SIG-M5 (cell line): ENCODE measurements around the gene COL6A5.
"Not testable (repeated sequence)": the region's sequence is repeated elsewhere in the genome, so short reads cannot be mapped to it uniquely, and the experiment has no call there.

Experiments
- DNase-seq: peaks from one replicate; lab custom pipeline; 2025; lab: John Stamatoyannopoulos, UW

The COL6A5 gene, protein sequence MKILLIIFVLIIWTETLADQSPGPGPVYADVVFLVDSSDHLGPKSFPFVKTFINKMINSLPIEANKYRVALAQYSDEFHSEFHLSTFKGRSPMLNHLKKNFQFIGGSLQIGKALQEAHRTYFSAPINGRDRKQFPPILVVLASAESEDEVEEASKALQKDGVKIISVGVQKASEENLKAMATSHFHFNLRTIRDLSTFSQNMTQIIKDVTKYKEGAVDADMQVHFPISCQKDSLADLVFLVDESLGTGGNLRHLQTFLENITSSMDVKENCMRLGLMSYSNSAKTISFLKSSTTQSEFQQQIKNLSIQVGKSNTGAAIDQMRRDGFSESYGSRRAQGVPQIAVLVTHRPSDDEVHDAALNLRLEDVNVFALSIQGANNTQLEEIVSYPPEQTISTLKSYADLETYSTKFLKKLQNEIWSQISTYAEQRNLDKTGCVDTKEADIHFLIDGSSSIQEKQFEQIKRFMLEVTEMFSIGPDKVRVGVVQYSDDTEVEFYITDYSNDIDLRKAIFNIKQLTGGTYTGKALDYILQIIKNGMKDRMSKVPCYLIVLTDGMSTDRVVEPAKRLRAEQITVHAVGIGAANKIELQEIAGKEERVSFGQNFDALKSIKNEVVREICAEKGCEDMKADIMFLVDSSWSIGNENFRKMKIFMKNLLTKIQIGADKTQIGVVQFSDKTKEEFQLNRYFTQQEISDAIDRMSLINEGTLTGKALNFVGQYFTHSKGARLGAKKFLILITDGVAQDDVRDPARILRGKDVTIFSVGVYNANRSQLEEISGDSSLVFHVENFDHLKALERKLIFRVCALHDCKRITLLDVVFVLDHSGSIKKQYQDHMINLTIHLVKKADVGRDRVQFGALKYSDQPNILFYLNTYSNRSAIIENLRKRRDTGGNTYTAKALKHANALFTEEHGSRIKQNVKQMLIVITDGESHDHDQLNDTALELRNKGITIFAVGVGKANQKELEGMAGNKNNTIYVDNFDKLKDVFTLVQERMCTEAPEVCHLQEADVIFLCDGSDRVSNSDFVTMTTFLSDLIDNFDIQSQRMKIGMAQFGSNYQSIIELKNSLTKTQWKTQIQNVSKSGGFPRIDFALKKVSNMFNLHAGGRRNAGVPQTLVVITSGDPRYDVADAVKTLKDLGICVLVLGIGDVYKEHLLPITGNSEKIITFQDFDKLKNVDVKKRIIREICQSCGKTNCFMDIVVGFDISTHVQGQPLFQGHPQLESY (N-terminal part only)

DNA sequence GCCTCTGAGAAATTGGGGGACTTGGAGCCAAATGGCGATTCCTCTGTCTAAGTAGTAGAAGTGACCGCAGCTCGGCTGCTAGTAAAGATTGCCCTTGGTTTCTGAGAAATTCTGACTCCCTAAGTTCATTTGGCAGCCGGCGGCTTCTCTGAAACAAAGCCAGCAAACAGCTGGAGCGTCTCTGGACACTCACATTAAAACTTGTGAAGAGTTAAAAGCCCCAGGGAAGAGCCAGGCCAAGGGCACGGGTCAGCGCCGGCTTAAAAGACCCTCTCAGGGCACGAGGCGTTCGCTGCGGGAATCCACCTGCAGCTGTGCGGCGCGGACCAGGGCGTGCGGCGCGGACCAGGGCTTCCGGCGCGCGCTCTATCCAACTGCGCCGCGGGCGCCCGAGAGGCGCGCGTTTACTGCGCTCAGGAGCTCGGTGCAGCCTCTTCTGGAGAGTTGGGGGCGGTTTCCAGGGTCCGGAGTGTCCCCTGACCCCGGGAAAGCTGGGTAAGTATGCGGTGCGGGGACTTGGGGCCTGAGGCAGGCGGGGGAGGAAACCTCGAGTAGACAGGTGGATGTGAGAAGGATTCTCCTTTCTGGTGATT is at the start of gene COL6A5:
Gene COL6A5 (plus strand): TSS at position 186 of the 593 bp plus-strand sequence. CDS start 27,967 bp downstream, outside the sequence.
- no peak for DNase-seq

DNA sequence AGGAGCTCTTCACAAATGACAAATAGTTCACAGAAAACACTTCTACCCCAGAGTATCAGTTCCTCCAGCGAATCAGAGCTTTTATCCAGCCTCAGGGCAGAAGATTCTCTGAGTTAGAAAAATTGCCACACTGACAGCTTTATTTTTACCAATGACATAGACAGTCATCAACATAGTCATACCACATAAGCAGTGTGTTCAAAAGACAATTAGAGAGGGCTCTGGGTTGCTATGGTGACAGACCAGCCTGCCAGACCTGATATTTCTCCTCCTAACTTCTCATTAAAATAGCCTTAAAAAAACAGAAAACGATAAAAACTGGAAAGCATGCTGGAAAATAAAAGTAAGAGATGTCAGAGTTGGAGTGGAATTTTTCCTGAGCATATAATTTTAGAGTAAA is 45.9 kb upstream of the COL6A5 start:
- no peak for DNase-seq

DNA sequence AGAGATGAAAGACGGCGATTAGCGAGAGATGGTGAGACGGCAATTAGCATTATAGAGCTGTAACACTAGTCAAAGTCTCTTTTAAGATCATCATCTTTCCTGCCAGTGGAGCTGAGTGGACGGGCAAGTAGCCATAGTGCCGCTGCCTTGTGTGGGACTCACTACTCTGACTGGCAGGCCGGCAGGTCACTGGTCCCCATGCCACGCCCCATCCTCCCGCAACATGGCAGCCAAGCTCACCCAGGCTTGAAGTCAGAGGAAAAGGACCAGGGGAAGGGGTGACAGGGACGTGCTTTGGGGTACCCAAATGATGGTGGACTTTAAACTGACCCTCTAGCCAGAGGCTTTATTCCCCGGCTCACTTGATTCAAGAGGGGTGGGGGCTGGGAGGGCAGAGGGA is 44.6 kb upstream of the COL6A5 start:
- DNase-seq, result no peak

DNA sequence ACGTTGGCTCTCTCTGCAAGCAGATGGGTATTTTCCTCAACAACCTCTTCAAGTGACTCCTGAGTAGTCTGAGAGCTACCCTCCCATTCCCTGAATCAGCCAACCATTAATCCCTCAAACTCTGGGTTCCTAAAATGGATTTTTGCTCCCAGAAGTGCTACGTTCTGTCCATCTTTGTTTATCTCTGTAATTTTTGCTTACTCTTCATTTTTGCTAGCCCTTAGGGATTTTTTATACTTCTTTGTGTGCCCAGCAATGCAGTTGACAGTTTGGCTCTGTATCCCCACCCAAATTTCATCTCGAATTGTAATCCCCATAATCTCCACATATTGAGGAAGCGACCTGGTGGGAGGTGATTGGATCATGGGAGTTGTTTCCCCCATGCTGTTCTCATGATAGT is 35.4 kb upstream of the COL6A5 start:
- DNase-seq, result no peak

DNA sequence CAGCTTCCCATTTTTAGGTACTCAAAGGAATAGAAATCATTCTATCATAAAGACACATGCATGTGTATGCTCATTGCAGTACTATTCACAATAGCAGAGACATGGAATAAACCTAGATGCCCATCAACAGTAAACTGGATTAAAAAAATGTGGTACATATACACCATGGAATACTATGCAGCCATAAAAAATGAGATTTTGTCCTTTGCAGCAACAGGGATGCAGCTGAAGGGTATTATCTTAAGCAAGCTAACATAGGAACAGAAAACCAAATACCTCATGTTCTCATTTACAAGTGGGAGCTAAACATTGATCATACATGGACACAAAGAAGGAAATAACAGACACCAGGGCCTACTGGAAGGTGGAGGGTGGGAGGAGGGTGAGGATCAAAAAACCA is 33.1 kb upstream of the COL6A5 start:
- DNase-seq, result no peak

DNA sequence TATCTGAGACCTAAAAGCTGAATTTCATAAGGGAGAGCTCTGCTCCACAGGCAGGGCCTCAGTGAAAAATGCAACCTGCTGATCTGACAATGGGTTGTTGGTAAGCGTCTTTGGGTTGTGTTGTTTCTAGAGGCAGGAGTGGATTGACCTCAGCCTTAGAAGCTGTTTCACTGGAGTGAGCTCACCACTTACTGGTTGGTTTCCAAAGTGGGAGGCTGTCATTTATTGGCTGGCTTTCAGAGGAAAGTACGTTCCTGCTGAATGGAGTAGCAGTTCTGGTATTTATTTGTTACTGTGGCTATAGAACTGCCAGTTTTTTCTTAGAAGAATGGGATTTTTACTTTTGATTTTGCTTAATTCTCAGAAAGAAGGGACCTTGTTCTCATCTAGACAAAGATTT is 29.3 kb upstream of the COL6A5 start:
- no peak for DNase-seq

DNA sequence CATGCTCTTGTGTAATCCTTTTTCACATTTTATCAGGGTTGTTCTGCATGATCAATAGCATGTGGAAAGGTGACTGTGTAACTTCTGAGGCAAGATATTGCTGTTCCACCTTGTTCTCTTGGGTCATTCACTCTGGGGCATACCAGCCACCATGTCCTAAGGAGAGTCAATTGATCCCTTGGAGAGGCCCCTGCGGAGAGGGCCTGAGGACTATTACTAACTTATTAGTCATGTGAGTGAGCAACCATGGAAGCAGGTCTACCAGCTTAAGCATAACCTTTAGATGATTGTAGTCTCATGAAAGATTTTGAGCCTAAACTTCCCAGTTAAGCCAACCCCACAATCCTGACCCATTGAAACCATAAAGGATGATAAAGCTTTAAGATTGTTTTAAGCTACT is 22.0 kb upstream of the COL6A5 start:
- no peak for DNase-seq

DNA sequence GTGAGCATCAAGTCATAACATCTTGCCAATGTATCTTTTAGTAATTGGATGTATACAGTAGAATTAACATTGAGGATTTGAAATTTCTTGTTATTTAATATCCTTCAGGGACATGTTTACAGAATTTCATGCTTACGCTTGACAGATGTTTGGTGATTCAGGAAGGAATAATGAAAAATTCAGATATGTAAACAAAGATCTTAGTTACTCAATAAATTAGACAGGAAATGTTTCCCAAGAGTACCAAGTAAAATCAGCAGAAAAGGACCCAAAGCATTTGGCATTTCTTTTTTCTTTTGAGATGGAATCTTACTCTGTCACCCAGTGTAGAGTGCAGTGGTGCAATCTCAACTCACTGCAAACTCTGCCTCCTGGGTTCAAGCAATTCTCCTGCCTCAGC is 4.7 kb upstream of the COL6A5 start:
- DNase-seq, result no peak

DNA sequence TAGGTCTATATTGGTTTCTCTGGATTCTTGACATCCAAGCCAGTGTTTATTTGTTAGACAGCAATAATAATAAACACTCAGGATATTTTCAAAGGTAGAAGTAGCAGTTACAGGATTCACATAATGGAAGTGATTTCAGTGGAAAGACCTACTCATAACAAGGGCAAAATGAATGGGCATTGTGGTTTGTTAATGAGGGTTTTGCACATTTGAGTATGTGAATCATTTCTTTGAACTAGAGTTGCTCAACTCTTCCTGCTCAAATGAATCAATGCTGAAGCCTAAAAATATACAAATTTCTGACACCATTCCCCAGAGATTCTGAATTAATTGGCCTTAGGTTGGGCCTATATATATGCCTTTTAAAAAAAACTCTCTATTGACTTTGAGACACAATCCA is 4.1 kb upstream of the COL6A5 start:
- DNase-seq, result no peak

DNA sequence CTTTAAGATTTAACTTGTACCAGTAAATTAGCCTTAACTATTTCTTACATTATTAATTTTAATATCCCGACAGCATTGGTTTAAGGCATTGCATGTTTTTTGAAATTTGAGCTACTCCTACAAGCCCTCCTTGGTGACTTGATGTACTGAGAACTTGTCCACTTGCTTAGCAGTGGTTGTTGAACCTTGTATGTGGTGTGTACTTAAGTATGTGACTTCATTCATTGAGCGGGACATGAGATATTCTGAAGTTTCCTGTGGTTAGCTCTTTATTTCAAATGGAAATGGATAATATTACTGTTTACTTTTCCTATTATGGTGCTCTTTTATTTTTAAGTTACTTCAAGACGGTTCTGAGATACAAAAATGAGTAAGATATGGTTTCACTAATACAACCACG is 3.6 kb upstream of the COL6A5 start:
- DNase-seq, result no peak

DNA sequence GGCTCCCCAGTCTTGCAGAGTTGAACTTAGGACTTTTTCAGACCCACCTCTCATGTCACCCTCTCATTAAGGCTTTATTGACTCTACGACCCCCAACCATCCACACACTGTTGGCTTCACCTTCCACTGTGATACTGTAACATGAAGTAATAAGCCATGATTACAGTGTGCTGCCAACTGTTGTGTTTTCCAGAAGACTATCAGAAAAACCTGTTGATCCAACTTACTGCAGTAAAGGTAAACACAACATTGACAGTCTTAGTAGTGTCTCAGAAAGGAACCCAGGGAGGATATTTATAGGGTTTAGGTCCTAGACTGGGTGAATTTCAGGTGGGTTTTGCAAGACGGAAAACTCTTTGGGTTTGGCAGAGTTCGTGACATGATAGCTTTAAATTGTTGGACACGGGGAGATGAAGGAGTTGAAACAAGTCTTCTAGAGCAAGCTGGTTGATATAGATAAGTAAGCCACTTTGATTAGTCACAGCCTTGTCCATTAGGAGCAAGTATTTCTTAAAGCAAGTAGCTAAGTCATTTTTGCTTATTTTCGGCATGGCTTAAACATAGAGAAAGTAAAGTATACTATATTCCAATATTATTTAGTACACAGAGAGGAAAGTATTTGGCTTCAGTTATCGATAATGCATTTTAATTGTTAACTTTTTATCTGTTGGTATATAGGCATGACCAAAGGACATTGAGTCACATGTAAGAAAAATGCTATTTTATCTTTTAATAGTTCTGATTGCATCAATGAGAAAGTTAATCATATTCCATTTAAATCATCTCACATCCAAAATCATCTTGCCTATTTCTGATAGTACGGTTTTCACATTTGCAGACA is 2.4 kb upstream of the COL6A5 start:
- no peak for DNase-seq

DNA sequence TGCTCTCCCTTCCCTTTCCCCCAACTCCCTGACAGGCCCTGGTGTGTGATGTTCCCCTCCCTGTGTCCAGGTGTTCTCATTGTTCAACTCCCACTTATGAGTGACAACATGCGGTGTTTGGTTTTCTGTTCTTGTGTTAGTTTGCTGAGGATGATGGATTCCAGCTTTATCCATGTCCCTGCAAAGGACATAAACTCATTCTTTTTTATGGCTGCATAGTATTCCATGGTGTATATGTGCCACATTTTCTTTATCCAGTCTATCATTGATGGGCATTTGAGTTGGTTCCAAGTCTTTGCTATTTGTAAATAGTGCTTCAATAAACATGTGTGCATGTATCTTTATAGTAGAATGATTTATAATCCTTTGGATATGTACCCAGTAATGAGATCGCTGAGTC is 2.8 kb downstream of the COL6A5 start:
- DNase-seq, result not testable (repeated sequence)

DNA sequence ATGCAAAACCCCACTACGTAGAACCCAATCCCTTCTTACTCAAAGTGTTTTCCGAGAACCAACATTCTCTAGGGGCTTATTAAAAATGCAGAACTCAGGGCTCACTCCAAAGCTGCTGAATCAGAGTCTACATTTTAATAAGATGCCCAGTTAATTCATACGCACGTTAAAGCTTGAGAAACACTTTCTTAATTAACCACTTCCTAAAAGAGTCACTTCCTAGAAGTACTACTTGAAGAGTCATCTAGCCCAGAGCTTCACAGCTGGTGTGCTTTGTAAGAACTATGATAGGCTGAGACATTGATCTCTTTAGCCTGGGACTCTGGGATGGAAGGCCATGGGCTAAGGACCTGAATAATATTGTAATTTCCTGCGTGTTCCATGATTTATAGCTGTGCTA is 9.0 kb downstream of the COL6A5 start:
- peak; percentile 28 for DNase-seq

DNA sequence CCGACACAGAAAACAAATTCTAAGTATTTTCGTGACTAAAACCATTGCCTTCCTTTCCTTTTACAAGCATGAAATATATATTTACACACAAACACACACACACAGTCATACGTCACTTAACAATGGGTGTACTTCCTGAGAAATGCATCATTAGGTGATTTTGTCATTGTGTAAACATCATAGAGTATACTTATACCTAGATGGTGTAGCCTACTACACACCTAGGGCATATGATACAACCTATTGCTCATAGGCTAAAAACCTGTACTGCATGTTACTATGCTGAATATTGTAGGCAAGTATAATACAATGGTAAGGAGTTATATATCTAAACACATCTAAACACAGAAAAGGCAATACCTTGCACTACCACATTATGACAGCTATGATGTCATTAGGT is 28.6 kb downstream of the COL6A5 start:
- no peak for DNase-seq

DNA sequence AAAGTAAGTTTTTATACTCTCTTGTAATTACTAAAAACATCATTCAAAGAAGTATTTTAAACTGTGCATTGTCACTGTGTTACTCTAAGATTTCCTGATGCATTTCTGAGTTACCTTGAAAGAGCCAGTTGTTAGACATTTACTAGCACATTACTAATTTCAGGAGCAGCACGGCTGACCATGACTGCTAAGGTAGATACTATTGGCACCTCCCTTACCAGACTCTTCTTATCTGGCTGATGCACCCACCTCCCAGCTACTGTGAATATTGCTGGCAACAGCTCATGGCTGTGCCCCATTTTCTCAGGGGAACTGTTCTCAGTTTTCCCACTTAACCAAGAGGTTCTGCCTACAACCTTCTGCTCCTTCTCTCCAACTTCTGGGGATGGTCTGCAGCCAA is 29.4 kb downstream of the COL6A5 start:
- no peak for DNase-seq

DNA sequence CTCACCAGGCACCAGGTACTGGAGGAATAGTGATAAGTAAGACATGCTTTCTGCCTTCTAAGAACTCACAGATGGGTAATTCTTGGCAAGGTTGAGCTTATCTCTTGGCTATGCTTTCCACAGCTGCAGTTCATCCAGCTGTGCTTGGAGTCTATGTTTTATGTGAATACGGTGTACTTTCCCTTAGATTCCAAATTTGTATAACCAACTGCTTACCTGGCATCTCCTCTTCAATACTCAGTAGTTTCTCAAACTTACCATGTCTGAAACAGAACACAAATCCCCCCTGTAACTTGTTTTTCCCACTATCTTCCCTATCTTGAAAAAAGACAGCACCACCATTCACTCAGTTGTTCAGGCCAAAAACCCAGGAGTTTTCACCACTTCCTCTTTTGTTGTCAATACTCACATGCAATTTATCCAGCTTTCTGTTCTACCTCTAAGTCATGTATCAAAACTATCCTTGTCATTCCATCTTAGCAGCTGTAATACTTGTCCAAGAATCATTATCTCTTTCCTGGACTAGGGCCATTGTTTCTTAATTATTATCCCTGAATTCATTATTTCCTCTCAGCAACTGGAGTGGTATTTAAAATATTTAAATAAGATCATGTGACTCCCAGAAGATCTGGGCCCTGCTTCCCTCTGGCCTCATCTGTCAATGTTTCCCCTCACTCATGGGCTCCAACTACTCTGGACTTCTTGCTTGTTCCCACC is 32.6 kb downstream of the COL6A5 start:
- no peak for DNase-seq

DNA sequence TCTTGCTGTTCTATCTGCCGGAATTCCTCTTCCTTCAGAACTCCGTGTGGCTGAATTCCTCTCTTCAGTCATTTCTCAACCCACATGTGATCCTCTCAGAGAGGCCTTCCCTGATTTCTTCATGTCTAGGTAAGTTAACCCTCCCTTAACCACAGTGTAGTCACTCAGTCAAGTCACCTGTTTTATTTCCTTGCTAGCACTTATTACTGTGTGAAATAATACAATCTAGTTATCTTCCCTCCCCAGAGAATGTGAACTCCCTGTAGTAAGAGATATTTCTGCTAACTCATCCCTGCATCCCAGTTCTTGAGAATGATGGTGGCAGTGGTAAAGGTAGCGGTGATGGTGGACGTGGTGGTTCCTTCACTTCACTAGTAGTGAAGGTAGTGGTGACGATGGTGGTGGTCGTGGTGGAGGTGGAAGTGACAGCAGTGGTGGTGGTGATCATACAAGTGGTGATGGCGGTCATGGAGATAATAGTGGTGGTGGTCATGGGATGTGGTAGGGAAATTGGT is 33.3 kb downstream of the COL6A5 start:
- DNase-seq, result no peak

DNA sequence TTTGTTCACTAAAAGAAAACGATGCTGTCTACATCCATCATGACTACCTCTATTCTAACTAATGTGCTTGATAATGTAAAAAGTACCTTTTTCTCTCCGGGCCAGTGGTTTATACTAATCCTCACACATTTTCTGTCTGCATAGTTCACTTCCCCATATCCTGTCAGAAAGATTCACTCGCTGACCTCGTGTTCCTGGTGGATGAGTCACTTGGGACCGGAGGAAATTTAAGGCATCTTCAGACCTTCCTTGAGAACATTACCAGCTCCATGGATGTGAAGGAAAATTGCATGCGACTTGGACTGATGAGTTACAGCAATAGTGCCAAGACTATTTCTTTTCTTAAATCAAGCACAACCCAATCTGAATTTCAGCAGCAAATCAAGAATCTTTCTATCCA is 33.8 kb downstream of the COL6A5 start:
- no peak for DNase-seq

DNA sequence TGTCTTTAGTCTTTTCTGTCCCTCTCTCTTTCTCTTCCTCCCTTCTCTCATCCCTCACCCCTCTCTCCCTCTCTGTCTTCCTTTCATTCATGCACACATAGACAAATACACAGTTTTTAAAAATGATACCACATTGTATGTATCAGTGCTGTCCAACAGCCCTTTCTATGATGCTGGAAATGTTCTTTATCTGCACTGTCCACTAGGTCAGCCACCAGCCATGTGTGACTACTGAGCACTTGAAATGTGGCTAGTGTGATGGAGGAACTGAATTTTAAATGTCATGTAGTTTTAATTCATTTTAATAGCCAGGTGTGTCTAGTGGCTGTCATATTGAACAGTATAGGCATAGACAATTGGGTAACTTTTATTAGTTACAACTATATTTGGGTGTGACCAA is 34.9 kb downstream of the COL6A5 start:
- no peak for DNase-seq

DNA sequence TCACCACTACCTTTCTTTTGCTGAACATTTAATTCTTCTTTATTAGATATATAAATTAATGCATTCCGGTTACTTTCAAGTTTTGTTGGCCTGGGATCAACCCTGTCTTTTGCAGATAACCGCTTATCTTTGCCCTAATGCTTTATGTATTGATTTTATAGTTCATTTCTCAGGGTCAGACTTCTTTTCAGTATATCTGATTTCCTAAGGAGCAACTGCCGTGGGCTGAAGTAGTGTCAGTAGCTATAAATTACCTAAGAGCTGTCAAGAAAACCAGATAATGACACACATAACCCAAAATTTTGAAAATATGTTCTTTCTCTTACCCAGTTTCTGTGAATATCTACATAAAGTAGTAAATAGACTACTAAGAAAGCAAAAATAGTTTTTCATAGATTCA is 38.0 kb downstream of the COL6A5 start:
- no peak for DNase-seq
